ENCODE measurements around the gene CARD11. TPM values are rescaled to one million over a fixed set of nuclear protein-coding genes. Genes with fewer than 3 reads are reported as not detected.

The CARD11 gene
- total RNA-seq, 6 experiments from 2014 or later = 0.37 to 0.90 (median 0.50) TPM

DNA sequence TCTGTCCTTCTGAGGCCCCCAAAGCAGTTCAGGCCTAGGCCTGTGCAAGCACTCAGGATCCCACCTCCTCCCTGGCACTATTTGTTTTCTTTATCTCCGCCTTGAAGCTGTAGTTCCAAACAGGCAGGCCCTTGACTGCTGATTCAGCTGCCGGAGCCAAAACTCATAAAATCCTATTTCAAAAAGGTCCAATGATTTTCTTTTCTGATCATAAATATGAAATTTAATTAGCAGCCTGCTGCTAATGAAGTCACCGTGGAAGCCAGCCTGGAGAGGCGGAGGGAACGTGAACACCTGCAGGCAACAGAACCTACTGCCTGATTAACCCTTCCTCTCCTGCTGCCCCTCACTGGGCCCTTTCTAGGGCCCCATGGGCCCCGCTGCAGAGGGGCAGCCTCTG lies 60.1 kb downstream of the CARD11 start:
- no peak for DNase-seq
- TF ChIP-seq POLR2A (IDR thresholded peaks at IDR 0.05) = no peak
- TF ChIP-seq, protein P1, sequence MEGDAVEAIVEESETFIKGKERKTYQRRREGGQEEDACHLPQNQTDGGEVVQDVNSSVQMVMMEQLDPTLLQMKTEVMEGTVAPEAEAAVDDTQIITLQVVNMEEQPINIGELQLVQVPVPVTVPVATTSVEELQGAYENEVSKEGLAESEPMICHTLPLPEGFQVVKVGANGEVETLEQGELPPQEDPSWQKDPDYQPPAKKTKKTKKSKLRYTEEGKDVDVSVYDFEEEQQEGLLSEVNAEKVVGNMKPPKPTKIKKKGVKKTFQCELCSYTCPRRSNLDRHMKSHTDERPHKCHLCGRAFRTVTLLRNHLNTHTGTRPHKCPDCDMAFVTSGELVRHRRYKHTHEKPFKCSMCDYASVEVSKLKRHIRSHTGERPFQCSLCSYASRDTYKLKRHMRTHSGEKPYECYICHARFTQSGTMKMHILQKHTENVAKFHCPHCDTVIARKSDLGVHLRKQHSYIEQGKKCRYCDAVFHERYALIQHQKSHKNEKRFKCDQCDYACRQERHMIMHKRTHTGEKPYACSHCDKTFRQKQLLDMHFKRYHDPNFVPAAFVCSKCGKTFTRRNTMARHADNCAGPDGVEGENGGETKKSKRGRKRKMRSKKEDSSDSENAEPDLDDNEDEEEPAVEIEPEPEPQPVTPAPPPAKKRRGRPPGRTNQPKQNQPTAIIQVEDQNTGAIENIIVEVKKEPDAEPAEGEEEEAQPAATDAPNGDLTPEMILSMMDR (IDR thresholded peaks at IDR 0.05) = no peak

DNA sequence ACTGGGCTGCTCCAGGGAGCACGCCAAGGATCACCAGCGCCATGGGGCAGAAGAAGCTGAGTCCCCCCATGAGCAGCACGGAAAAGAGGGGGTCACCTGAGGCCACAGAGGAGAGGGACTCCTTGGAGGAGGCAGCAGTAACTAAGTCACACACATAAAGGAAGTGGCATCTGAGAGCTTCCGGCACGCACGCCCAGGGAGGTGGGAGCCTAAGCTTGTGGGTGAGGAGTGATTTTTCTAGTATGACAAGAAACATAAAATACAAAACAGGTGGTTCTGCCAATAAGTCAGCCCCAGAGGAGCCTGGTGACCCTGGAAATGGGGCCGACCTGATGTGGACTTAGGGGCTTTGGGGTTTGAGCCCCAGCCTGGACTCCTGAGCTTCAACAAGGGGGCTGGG lies 60.8 kb downstream of the CARD11 start:
- WGBS (ENCODE audit: insufficient coverage, low coverage, low lambda C conversion rate, missing lambda C conversion rate) = 58% methylated on average over 5 of the region's 7 CpGs
- H3K27me3 ChIP-seq = no peaks in the 10 kb centered on the region
- TF ChIP-seq POLR2A (IDR thresholded peaks at IDR 0.05) = no peak
- TF ChIP-seq, protein P1 (IDR thresholded peaks at IDR 0.05) = no peak
- intact Hi-C loops (cut with DNase I) = no loop called here
- no peak for DNase-seq
- no peak overlapping the region for H3K27ac ChIP-seq
- H3K4me1 ChIP-seq = no peaks in the 10 kb centered on the region
- ATAC-seq = peak in 2 of 4 donors; percentile 9 to 21
- no peaks in the 10 kb centered on the region for H3K9me3 ChIP-seq
- H3K4me3 ChIP-seq = no peak overlapping the region
- no peaks in the 10 kb centered on the region for H3K36me3 ChIP-seq

More for the DNA sequence above, 60.1 kb downstream of the CARD11 start:
- H3K9me3 ChIP-seq = no peaks in the 10 kb centered on the region
- H3K4me3 ChIP-seq = no peak overlapping the region
- WGBS (ENCODE audit: insufficient coverage, low coverage, low lambda C conversion rate, missing lambda C conversion rate) = 66% methylated on average over 3 of the region's 6 CpGs
- H3K27ac ChIP-seq = no peak overlapping the region
- intact Hi-C loops (cut with DNase I) = no loop called here
- no peaks in the 10 kb centered on the region for H3K36me3 ChIP-seq
- H3K4me1 ChIP-seq = no peaks in the 10 kb centered on the region
- no peaks in the 10 kb centered on the region for H3K27me3 ChIP-seq
- ATAC-seq = no peak

DNA sequence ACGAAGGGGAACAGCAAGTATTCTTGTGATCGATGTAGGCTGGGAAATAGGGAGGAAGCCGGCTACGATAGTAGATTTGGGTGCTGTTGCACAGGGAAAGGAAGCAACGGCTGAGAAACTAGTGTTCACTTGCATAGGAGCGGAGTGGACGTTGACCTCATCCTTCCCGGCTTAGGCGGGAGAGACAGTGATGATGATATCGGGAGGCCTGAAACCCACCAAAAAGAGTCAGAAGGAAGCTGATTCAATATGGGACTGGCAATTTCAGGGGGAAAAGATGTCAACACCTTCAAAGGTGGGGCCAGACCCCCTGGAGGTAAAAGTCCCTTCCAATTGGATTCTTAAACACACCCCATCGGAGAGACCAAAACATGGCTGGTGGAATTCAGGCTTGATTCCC lies 61.3 kb downstream of the CARD11 start:
- Histone ChIP-seq H3K4me1 (no peaks in the 10 kb centered on the region), H3K36me3 (no peaks in the 10 kb centered on the region), H3K27me3 (no peaks in the 10 kb centered on the region), H3K27ac (no peak overlapping the region), H3K9me3 (no peaks in the 10 kb centered on the region), H3K4me3 (no peak overlapping the region)
- TF ChIP-seq, protein P1 (IDR thresholded peaks at IDR 0.05) = no peak
- TF ChIP-seq POLR2A (IDR thresholded peaks at IDR 0.05) = no peak
- intact Hi-C loops (cut with DNase I) = no loop called here
- 50% methylated on average over 10 of the region's 11 CpGs for WGBS (ENCODE audit: insufficient coverage, low coverage, low lambda C conversion rate, missing lambda C conversion rate)
- DNase-seq = no peak
- ATAC-seq = no peak

DNA sequence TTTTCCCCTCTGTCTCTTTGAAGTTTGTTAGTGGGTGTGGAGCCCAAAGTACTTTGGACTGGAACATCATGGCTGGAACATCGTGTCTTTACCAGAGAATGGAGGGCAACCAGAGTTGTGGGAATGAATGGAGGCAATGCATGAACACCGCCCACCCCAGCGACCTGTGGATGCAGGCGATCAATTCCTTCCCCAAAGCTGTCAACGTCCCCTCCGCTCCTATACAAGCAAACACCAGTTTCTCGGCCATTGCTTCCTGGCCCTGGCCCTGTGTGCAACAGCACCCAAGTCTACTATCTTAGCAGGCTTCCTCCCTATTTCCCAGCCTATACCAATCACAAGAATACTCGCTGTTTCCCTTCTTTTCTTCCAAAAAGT lies 62.6 kb downstream of the CARD11 start:
- H3K27me3 ChIP-seq = no peaks in the 10 kb centered on the region
- no peak overlapping the region for H3K27ac ChIP-seq
- intact Hi-C loops (cut with DNase I) = no loop called here
- WGBS (ENCODE audit: insufficient coverage, low coverage, low lambda C conversion rate, missing lambda C conversion rate) = 50% methylated on average over 3 of the region's 8 CpGs
- no peaks in the 10 kb centered on the region for H3K4me1 ChIP-seq
- no peak overlapping the region for H3K4me3 ChIP-seq
- no peak for DNase-seq
- no peak for ATAC-seq
- TF ChIP-seq, protein P1 (IDR thresholded peaks at IDR 0.05) = no peak
- H3K9me3 ChIP-seq = no peaks in the 10 kb centered on the region
- no peaks in the 10 kb centered on the region for H3K36me3 ChIP-seq

All from right lobe of liver (tissue), 6 donors.